ENCODE results near the gene TRPT1. TPM values are rescaled to one million over a fixed set of nuclear protein-coding genes. Genes with fewer than 3 reads are reported as not detected.

TRPT1 gene
- total RNA-seq, 2 experiments from 2014 or later, result 45.0 to 47.8 TPM

DNA sequence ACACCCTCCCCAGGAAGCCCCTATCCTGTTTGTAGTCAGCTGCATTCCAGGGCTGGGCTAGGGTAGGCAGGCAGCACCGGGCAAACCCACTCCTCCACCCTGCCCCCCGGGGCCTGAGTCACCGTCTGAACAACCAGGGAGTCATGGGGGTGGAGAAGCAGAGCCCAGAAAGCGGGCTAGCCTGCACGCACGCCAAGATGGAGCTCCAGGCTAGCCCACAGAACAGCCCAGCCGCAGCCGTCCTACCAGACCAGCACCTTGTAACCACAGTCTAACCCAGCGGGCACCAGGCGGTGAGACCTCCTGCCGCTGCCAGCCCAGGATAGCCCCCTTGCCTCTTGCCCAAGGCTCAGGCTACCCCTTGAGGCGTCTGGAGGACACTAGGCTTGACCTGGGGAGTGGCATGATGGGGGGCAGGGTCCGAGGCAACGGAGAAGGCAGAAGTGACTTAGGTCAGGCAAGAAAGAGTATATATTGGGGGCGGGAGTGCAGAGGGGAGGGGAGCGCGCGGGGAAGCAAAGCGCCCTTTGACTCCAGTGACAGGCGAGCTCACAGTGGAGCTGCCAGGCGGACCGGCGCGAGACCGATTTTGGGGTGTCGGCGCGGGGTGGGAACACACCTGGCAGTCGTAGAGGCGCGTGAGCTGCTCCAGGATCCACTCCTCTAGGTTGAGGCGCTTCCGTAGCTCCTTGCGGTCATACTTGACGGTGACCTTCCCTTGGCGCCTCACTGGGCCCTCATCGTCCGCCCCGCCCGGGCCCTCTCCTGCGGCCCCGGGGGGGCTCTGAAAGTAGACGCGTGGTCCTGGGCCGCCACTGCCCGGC, 20.0 kb upstream of the TRPT1 start:
- POLR2A ChIA-PET, result interaction anchor here (0.8 to 7.1 kb wide), 16 partner anchors 11 to 1405 kb away, joined by 3 to 106 read pairs (median 9); partner anchors contain the start of genes BAD, CCDC88B, DNAJC4 and ESRRA
- H3K9me3 Mint-ChIP-seq, result no peaks in the 10 kb centered on the region
- H3K4me3 Mint-ChIP-seq, result peak overlapping the region; percentile 93
- H3K4me1 Mint-ChIP-seq, result peaks cover 21% of the 10 kb centered on the region
- ATAC-seq (ENCODE audit: low read depth) (no peak), DNase-seq (peak; percentile 66)
- peaks cover 2% of the 10 kb centered on the region for H3K27me3 Mint-ChIP-seq
- peak overlapping the region; percentile 90 for H3K27ac Mint-ChIP-seq
- peaks cover 5% of the 10 kb centered on the region for H3K36me3 Mint-ChIP-seq

GRCh38 chr11:64245401-64245796, 19.4 kb upstream of the TRPT1 start:
- peaks cover 18% of the 10 kb centered on the region for H3K4me1 Mint-ChIP-seq
- peaks cover 2% of the 10 kb centered on the region for H3K27me3 Mint-ChIP-seq
- DNase-seq (no peak), ATAC-seq (ENCODE audit: low read depth) (no peak)
- POLR2A ChIA-PET, result interaction anchor here (0.7 to 7.1 kb wide), 14 partner anchors 9 to 1404 kb away, joined by 3 to 106 read pairs (median 11); partner anchors contain the start of genes BAD, CCDC88B, DNAJC4 and ESRRA
- H3K36me3 Mint-ChIP-seq, result peaks cover 5% of the 10 kb centered on the region
- peak overlapping the region; percentile 90 for H3K27ac Mint-ChIP-seq
- no peaks in the 10 kb centered on the region for H3K9me3 Mint-ChIP-seq
- H3K4me3 Mint-ChIP-seq, result peak overlapping the region; percentile 93

GRCh38 chr11:64244966-64245365, 19.0 kb upstream of the TRPT1 start:
- no peak for DNase-seq
- peak overlapping the region; percentile 93 for H3K4me3 Mint-ChIP-seq
- H3K9me3 Mint-ChIP-seq, result no peaks in the 10 kb centered on the region
- peak overlapping the region; percentile 90 for H3K27ac Mint-ChIP-seq
- POLR2A ChIA-PET, result interaction anchor here (0.6 to 7.1 kb wide), 15 partner anchors 10 to 1404 kb away, joined by 3 to 106 read pairs (median 11); partner anchors contain the start of genes BAD, CCDC88B, DNAJC4 and ESRRA
- no peak for ATAC-seq (ENCODE audit: low read depth)
- peaks cover 22% of the 10 kb centered on the region for H3K4me1 Mint-ChIP-seq
- peaks cover under 1% of the 10 kb centered on the region for H3K27me3 Mint-ChIP-seq
- H3K36me3 Mint-ChIP-seq, result peaks cover 7% of the 10 kb centered on the region

DNA sequence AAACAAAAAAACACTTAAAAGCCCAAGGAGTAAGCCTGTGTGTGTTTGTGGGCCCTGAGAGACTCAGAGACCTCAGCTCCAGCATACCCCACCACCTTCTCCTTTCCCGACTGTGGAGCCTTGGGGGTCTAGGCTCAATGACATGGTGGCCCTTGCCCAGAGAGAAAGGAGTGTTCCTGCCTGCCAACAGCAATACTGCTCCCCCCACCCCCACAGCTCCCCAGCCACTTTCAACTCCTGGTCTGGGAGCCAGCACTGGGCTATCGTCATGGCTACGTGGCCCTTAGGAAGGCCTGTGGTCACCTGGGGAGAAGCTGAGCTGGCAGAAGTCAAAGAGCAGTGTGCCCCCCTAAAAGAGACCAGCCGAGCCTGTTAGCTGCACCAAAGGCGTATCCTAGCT, 18.1 kb upstream of the TRPT1 start:
- peaks cover 27% of the 10 kb centered on the region for H3K4me1 Mint-ChIP-seq
- DNase-seq (no peak), ATAC-seq (ENCODE audit: low read depth) (no peak)
- peak overlapping the region; percentile 34 for H3K27ac Mint-ChIP-seq
- H3K27me3 Mint-ChIP-seq, result no peaks in the 10 kb centered on the region
- peaks cover 8% of the 10 kb centered on the region for H3K36me3 Mint-ChIP-seq
- peak overlapping the region; percentile 5 for H3K4me3 Mint-ChIP-seq
- POLR2A ChIA-PET, result interaction anchor here (0.6 to 7.1 kb wide), 8 partner anchors 11 to 60 kb away, joined by 3 to 106 read pairs (median 14); partner anchors contain the start of genes BAD, ESRRA, FERMT3 and GPR137
- H3K9me3 Mint-ChIP-seq, result no peaks in the 10 kb centered on the region

- H3K4me3 Mint-ChIP-seq, result peak overlapping the region; percentile 96
- no peaks in the 10 kb centered on the region for H3K9me3 Mint-ChIP-seq
- peak overlapping the region; percentile 81 for H3K27ac Mint-ChIP-seq
- peaks cover 27% of the 10 kb centered on the region for H3K4me1 Mint-ChIP-seq
- H3K36me3 Mint-ChIP-seq, result peaks cover 12% of the 10 kb centered on the region
- no peaks in the 10 kb centered on the region for H3K27me3 Mint-ChIP-seq
- POLR2A ChIA-PET, result interaction anchor here (0.6 to 7.1 kb wide), 8 partner anchors 11 to 61 kb away, joined by 3 to 106 read pairs (median 11); partner anchors contain the start of genes ESRRA, FERMT3, NUDT22 and TRPT1
- DNase-seq (no peak), ATAC-seq (ENCODE audit: low read depth) (no peak)
Measured at GRCh38 chr11:64243236-64243854, 17.4 kb upstream of the TRPT1 start.

DNA sequence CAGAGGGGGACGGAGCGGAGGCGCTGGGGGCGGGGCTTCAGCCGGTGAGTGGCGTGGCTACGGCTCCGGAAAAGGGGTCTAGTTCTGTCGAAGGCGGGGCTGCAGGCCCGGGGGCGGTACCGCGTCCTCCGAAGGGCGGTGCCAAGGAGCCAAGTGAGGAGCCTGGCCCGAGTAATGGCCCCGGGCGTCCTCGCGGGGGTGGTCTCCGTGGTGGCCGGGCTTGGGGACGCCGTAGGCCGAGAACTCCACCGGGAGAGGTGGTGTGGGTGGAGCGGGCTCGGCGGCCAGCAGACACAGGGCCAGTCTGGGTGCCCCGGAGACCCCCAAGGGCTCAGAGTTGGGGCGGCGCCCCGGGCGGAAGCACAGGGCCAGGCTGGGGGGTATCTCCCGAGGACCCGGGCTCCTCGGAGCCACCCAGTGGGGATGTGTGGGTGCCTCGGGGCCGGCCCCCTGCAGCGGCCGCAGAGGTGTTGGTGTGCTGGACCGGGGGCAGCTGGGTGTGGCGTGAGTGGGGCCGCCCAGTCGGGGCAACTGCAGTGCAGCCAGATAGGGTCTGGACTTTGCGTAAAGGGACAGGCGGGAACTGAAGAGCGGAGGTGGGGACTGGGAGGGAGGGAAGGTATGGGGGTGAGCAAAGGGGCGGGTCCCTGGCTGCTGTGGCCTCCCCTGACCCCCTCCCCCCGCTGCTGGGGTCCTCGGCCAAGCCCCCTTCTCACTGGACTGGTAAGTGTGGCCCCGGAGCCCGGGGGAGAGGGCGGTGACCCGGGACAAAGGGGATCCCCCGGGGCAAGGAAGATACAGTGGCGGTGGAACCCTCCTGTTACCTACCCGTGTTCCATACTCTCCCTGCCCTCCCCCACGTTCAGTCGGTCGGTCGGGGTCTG, 15.7 kb upstream of the TRPT1 start:
- Mint-ChIP-seq H3K4me3 (peak overlapping the region; percentile 96), H3K27ac (peak overlapping the region; percentile 98), H3K27me3 (no peaks in the 10 kb centered on the region), H3K4me1 (peaks cover 24% of the 10 kb centered on the region), H3K36me3 (peaks cover 18% of the 10 kb centered on the region), H3K9me3 (no peaks in the 10 kb centered on the region)
- DNase-seq (no peak), ATAC-seq (ENCODE audit: low read depth) (peak; percentile 66)
- POLR2A ChIA-PET, result interaction anchor here (0.7 to 7.1 kb wide), 15 partner anchors 9 to 117 kb away, joined by 3 to 106 read pairs (median 5); partner anchors contain the start of genes BAD, DNAJC4, ESRRA and FERMT3

DNA sequence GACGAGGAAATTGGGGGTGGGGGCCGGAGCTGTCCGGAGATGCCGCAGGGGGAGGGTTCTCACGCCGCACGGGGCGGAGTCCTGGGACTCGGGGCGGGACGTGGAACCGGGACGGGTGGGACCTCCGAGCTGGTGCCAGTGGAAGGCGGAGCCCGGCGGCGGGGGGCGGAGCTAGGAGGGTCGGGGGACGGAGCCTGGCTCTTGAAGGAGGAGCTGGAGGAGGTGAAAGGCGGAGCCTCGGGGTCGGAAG, 15.2 kb upstream of the TRPT1 start:
- POLR2A ChIA-PET, result interaction anchor here (0.7 to 7.1 kb wide), 14 partner anchors 9 to 118 kb away, joined by 3 to 106 read pairs (median 5); partner anchors contain the start of genes BAD, DNAJC4, ESRRA and FERMT3
- ATAC-seq (ENCODE audit: low read depth), result peak; percentile 75
- peak; percentile 100 for DNase-seq
- Mint-ChIP-seq H3K27ac (peak overlapping the region; percentile 98), H3K9me3 (no peaks in the 10 kb centered on the region), H3K27me3 (no peaks in the 10 kb centered on the region), H3K4me3 (peak overlapping the region; percentile 96), H3K36me3 (peaks cover 18% of the 10 kb centered on the region), H3K4me1 (peaks cover 24% of the 10 kb centered on the region)

GRCh38 chr11:64240435-64241240, 14.7 kb upstream of the TRPT1 start, which contains the start of gene FKBP2:
Gene FKBP2 (plus strand): TSS chr11:64241095. CDS start chr11:64242388, 1,293 bp downstream.
- peaks cover 18% of the 10 kb centered on the region for H3K36me3 Mint-ChIP-seq
- POLR2A ChIA-PET, result interaction anchor here (0.7 to 26.2 kb wide), 18 partner anchors 9 to 118 kb away, joined by 3 to 419 read pairs (median 5); partner anchors contain the start of genes BAD, DNAJC4, ESRRA and FERMT3
- no peaks in the 10 kb centered on the region for H3K27me3 Mint-ChIP-seq
- H3K4me1 Mint-ChIP-seq, result peaks cover 24% of the 10 kb centered on the region
- H3K9me3 Mint-ChIP-seq, result no peaks in the 10 kb centered on the region
- peak within 1 kb of the TSS; percentile 98 for H3K27ac Mint-ChIP-seq
- DNase-seq (peak; percentile 99), ATAC-seq (ENCODE audit: low read depth) (peak; percentile 75)
- H3K4me3 Mint-ChIP-seq, result peak within 1 kb of the TSS; percentile 96

DNA sequence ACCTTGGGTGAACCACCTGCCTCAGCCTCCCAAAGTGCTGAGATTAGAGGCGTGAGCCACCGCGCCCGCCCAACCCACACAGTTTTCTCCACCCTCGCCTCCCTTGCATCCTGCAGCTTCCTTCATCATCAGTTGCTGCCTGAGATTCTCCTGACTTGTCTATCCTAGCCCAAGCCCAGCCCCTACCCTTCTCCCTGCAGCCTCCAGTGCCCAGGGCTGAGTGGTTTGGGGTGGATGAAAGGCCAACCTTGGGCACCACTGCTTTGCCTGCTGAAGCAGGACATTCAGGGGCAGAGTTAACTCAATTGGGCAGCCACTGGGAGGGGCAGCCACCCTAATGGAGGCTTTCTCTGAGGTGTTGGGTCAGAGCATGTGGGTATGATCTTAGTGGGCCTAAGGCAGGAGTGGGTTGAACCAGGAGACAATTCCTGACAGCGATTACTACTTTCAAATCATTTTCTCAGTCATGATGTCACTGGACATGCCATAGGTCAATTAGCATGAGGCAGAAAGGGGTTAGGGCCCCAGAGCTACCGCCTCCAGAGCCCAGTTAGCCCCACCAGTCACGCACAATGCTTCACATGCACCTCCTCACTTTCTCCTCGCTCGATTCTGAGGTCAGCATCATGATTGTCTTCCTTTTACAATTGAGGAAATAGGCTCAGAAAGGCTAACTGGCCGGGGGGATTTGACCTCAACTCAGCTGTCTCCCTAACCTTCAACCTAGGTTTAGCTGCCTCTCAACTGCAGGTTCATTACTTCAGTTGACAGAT, 13.9 kb upstream of the TRPT1 start:
- no peaks in the 10 kb centered on the region for H3K27me3 Mint-ChIP-seq
- DNase-seq, result no peak
- no peak for ATAC-seq (ENCODE audit: low read depth)
- no peaks in the 10 kb centered on the region for H3K9me3 Mint-ChIP-seq
- peak overlapping the region; percentile 98 for H3K27ac Mint-ChIP-seq
- H3K36me3 Mint-ChIP-seq, result peaks cover 21% of the 10 kb centered on the region
- peaks cover 27% of the 10 kb centered on the region for H3K4me1 Mint-ChIP-seq
- POLR2A ChIA-PET, result interaction anchor here (0.8 to 26.2 kb wide), 6 partner anchors 8 to 54 kb away, joined by 3 to 419 read pairs (median 6); partner anchors contain the start of genes FERMT3, GPR137, NUDT22 and STIP1
- peak overlapping the region; percentile 96 for H3K4me3 Mint-ChIP-seq

- DNase-seq, result no peak
- ATAC-seq (ENCODE audit: low read depth), result no peak
- peaks cover 21% of the 10 kb centered on the region for H3K36me3 Mint-ChIP-seq
- H3K9me3 Mint-ChIP-seq, result no peaks in the 10 kb centered on the region
- peaks cover 27% of the 10 kb centered on the region for H3K4me1 Mint-ChIP-seq
- H3K4me3 Mint-ChIP-seq, result peak overlapping the region; percentile 19
- no peaks in the 10 kb centered on the region for H3K27me3 Mint-ChIP-seq
- peak overlapping the region; percentile 98 for H3K27ac Mint-ChIP-seq
- POLR2A ChIA-PET, result interaction anchor here (0.7 to 26.2 kb wide), 5 partner anchors 8 to 30 kb away, joined by 3 to 419 read pairs (median 4); partner anchors contain the start of genes DNAJC4 and FERMT3
Measured at GRCh38 chr11:64238999-64239398, 13.0 kb upstream of the TRPT1 start.

- no peak for ATAC-seq (ENCODE audit: low read depth)
- POLR2A ChIA-PET, result interaction anchor here (0.6 to 26.2 kb wide), 4 partner anchors 8 to 1526 kb away, joined by 3 to 419 read pairs (median 3); partner anchors contain the start of genes DNAJC4 and FERMT3
- Mint-ChIP-seq H3K36me3 (peaks cover 18% of the 10 kb centered on the region), H3K4me3 (no peak overlapping the region), H3K27me3 (no peaks in the 10 kb centered on the region), H3K4me1 (peaks cover 27% of the 10 kb centered on the region), H3K9me3 (no peaks in the 10 kb centered on the region), H3K27ac (peak overlapping the region; percentile 61)
- DNase-seq, result no peak
Measured at GRCh38 chr11:64238076-64238475, 12.1 kb upstream of the TRPT1 start.

All from activated naive CD8-positive, alpha-beta T cell treated with anti-CD3 and anti-CD28 coated beads, Interleukin-2, amount 10 ng/mL, durations not matched to agents 7 days and 5 days (primary cell).